HUES6 (cell line): ENCODE results near the gene USP44.
"Not testable (repeated sequence)": the region's sequence is repeated elsewhere in the genome, so short reads cannot be mapped to it uniquely, and the experiment has no call there.

Experiments used
- H3K27ac ChIP-seq: 2 replicates; pipeline ENCODE4 v1.7.0; 2013; ENCODE audit warnings: low read depth, mild to moderate bottlenecking, low read length, inconsistent platforms
- H3K27me3 ChIP-seq: 2 replicates; pipeline ENCODE4 v1.6.1; 2013; ENCODE audit warnings: low read length; ENCODE audit not compliant: control insufficient read depth, insufficient read depth
- H3K36me3 ChIP-seq: 2 replicates; pipeline ENCODE4 v1.6.1; 2013; ENCODE audit warnings: low read length; ENCODE audit not compliant: control insufficient read depth, insufficient read depth
- H3K4me1 ChIP-seq: 2 replicates; pipeline ENCODE4 v1.6.1; 2013; ENCODE audit warnings: low read length; ENCODE audit not compliant: control insufficient read depth, insufficient read depth
- H3K4me3 ChIP-seq: 2 replicates; pipeline ENCODE4 v1.5.1; 2013; ENCODE audit warnings: low read depth, low read length
- H3K9ac ChIP-seq: one replicate; pipeline ENCODE4 v1.6.1; 2013; ENCODE audit warnings: mild to moderate bottlenecking, low read length
- H3K9me3 ChIP-seq: 2 replicates; pipeline ENCODE4 v1.6.1; 2013; ENCODE audit warnings: low read depth, low read length; ENCODE audit not compliant: control insufficient read depth, insufficient read depth

The USP44 gene

DNA sequence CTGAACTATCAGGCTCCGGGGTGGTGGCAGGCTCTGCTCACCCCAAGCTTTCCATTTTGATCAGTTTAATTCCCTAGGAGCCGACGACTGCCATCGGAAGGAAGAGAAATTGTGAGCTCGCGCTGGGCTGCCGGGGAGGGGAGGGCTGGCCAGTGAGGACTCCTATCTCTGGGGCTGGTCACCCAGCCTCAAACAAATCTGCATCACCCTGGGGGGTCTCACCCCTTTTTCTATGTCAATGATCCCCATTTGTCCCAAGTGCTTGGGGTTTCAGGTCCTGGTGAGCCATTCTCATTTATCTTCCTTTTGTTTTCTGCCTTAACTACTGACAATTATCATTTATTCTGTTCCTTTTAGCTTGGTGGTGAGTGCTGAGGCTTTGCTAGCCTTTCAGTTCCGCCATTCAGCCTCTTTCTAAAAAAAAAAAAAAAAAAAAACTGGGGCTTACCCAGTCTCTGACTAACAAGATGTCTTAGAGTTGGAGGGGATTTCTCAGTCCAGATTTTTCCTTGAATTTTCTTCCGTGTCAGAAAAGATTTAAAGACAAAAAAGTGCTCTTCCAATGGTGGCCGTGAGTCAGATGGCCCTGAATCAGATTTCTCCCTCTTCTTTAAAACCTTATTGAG, 22.8 kb upstream of the USP44 start:
- peaks cover 22% of the 10 kb centered on the region for H3K4me1 ChIP-seq
- H3K9ac ChIP-seq: peak overlapping the region; percentile 60
- H3K9me3 ChIP-seq: no peaks in the 10 kb centered on the region
- H3K27me3 ChIP-seq: no peaks in the 10 kb centered on the region
- H3K36me3 ChIP-seq: no peaks in the 10 kb centered on the region
- H3K4me3 ChIP-seq: peak overlapping the region; percentile 48
- peak overlapping the region; percentile 71 for H3K27ac ChIP-seq

DNA sequence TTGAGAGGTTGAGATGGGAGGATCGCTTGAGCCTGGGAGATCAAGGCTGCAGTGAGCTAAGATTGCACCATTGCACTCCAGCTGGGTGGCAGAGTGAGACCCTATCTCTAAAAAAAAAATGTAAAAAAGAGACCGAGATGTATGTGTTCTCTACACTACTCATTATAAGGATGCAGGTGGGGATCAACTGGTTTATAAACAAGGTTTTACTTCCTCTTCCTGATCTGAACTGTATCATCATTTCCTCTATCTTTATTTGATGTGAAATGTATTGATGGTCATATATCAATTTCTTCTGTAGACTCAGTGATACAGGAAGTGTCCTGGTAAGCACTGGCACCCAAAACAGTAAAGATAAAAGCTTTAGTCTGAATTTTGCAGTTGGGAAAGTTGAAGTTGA, 20.1 kb upstream of the USP44 start:
- Histone ChIP-seq H3K27me3 (no peaks in the 10 kb centered on the region), H3K27ac (0 out of 2 replicates have a peak overlapping the region, but pooled peaks have one; percentile 35), H3K4me1 (peaks cover 18% of the 10 kb centered on the region), H3K36me3 (no peaks in the 10 kb centered on the region), H3K9me3 (no peaks in the 10 kb centered on the region), H3K9ac (no peak overlapping the region), H3K4me3 (no peak overlapping the region)

DNA sequence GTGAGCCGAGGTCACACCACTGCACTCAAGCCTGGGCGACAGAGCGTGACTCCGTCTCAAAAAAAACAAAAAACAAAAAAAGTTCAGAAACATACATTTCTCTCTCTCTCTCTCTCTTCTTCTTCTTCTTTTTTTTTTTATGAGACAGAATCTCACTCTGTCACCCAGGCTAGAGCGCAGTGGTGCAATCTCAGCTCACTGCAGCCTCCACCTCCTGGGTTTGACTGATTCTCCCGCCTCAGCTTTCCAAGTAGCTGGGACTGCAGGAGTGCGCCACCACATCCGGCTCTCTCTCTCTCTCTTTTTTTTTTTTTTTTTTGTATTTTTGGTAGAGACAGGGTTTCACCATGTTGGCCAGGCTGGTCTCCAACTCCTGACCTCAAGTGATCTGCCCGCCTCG, 16.8 kb upstream of the USP44 start:
- H3K9ac ChIP-seq, H3K36me3 ChIP-seq, H3K9me3 ChIP-seq, H3K4me3 ChIP-seq, H3K27ac ChIP-seq, H3K4me1 ChIP-seq, H3K27me3 ChIP-seq: not testable (repeated sequence)

DNA sequence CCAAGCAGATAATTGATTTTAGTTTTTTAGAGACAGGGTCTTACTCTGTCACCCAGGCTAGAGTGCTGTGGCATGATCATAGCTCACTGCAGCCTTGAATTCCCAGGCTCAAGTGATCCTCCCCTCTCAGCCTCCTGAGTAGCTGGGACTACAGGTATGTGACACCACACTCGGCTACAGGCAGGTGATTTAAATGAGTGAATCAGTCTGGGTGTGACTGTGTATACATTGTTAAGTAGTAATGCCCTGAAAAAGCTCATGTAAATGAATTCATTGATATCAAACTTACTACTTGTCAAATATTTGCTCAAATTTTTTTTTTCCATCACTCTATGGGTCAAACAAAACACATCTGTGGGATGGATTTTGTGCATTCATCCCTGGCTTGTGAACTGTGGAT, 6.3 kb upstream of the USP44 start:
- Histone ChIP-seq H3K4me3 (no peak overlapping the region), H3K4me1 (peaks cover 9% of the 10 kb centered on the region), H3K9ac (no peak overlapping the region), H3K36me3 (no peaks in the 10 kb centered on the region), H3K9me3 (no peaks in the 10 kb centered on the region), H3K27me3 (no peaks in the 10 kb centered on the region), H3K27ac (no peak overlapping the region)

DNA sequence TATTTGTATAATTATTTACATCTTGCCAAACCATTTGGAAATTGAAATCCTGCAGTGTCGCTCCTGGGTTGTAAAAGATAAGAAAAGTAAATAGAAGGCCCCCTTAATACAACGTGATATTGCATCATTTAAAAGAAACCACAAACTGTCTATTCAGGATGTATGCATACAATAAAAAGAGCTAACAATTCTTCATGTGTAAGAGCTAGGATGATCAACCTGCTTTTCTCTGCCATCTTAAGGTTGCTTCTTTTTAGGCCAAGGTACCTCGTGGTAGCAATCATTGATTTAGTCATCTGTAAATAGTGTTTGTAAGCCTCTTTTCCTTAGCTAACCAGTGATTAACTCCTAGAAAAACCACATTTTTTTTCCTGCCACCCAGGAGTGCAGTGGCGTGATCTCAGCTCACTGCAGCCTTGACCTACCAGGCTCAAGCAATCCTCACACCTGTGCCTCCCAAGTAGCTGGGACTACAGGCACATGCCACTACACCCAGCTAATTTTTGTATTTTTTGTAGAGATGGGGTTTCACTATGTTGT, 3.3 kb upstream of the USP44 start:
- no peak overlapping the region for H3K27ac ChIP-seq
- H3K27me3 ChIP-seq: no peaks in the 10 kb centered on the region
- no peaks in the 10 kb centered on the region for H3K36me3 ChIP-seq
- H3K4me1 ChIP-seq: peaks cover 15% of the 10 kb centered on the region
- H3K4me3 ChIP-seq: no peak overlapping the region
- no peaks in the 10 kb centered on the region for H3K9me3 ChIP-seq
- no peak overlapping the region for H3K9ac ChIP-seq

GRCh38 chr12:95553197-95553943, 2.1 kb upstream of the USP44 start:
- no peak overlapping the region for H3K27ac ChIP-seq
- no peak overlapping the region for H3K4me3 ChIP-seq
- H3K9me3 ChIP-seq: no peaks in the 10 kb centered on the region
- H3K27me3 ChIP-seq: no peaks in the 10 kb centered on the region
- H3K9ac ChIP-seq: no peak overlapping the region
- peaks cover 15% of the 10 kb centered on the region for H3K4me1 ChIP-seq
- H3K36me3 ChIP-seq: no peaks in the 10 kb centered on the region; the same call in 1 of the 2 replicates

DNA sequence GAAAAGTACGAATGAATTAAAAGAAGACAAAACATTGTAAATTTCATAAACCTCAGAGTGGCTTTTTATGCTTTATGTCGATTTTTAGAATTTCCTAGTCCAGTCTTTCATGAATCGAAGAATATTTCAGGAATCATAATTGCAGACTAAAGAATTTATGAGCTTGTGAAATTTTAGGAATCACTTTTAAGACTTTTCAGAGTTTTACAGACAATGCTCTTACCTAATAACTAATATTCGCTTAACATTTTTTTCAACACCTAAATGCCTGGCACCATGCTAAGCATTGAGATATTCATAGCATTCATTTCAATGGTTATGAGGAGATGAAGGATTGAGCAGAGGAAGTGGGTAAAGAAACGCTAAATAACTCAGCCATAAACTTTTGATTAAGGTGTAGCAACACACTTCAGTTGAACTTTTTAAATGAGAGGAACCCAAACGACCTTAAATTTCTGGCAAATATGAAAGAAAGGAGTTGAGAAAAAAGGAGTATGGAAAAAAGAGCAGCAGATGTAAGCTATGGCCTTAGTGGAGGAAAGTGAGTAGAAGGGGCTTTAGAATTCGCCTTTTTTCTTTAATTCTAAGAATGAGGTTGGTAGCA, 739 bp upstream of the USP44 start:
- peak overlapping the region; percentile 79 for H3K9ac ChIP-seq
- peak overlapping the region; percentile 86 for H3K27ac ChIP-seq
- H3K9me3 ChIP-seq: no peaks in the 10 kb centered on the region
- peaks cover 19% of the 10 kb centered on the region for H3K4me1 ChIP-seq
- H3K27me3 ChIP-seq: peaks cover 3% of the 10 kb centered on the region; the same call in 1 of the 2 replicates
- peak overlapping the region; percentile 89 for H3K4me3 ChIP-seq
- no peaks in the 10 kb centered on the region; the same call in 1 of the 2 replicates for H3K36me3 ChIP-seq

DNA sequence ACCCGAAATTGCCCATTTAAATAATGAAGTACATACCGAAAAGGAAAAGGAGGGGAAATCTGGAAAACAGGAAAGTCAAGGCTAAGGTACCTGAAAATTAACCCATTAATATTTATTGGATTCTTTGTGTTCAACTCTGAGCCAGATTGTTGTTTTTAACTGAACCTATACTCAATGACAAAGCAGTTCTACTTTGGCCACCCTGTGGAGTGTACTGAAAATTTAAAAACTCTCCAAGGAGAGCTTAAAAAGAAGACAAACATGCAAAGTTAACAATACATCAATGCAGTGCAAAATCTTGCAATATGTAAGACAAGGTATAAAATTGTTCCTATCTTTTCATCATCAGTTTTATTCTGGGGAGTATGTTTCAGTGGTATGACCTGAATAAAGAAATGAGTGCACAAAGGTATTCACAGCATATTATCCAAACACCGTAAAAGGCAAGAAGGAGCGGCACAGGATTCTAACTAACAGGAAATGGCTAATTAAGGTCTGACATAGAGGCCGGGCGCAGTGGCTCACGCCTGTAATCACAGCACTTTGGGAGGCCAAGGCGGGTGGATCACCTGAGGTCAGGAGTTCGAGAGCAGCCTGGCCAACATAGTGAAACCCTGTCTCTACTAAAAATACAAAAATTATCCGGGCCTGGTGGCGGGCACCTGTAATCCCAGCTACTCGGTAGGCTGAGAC, 1.7 kb downstream of the USP44 start:
- peak overlapping the region; percentile 87 for H3K27ac ChIP-seq
- H3K4me1 ChIP-seq: peaks cover 33% of the 10 kb centered on the region
- peak overlapping the region; percentile 89 for H3K4me3 ChIP-seq
- H3K36me3 ChIP-seq: no peaks in the 10 kb centered on the region; the same call in 1 of the 2 replicates
- H3K9ac ChIP-seq: peak overlapping the region; percentile 96
- peaks cover 3% of the 10 kb centered on the region; the same call in 1 of the 2 replicates for H3K27me3 ChIP-seq
- H3K9me3 ChIP-seq: no peaks in the 10 kb centered on the region

DNA sequence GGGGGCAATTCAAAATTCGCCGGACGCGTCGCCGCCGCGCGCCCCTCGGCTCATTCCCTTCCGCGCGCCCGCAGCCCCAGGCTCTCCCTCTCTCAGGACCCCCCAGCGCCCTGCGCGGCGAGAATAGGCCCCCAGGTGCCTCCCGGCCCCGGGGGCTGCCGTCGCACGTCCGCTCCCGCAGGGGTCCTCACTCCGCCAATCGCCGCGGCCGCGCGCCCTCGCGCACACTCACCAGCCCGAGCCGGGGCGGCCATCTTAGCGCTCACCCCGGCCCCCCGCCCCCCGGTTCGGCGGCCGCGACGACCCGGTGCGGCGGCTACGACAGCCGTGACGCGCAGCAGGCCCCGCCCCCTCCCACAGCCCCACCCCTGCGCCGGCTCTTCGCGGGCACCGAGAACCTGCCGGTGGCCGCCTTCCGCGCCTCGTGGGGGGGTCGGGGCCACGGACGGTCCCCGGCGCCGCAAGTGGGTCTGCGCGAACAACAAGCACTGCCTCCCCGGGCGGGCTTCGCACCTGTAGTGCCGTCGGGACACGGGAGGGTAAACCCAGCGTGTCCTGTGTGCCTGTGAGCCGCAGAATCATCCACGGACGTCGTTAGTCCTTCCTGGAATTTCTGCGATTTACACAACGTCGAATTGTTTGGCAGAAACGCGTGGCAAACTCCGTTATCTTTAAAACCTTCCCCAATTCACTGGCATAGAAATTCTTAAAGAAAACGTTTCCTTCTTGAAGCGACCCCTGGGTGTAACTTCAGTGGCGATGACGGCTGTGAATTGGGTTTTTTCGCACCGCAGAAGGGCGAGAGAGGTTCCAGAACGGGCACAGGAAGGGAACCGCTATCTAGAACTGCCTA, 2.5 kb downstream of the USP44 start:
- H3K27ac ChIP-seq: peak overlapping the region; percentile 97
- H3K4me3 ChIP-seq: peak overlapping the region; percentile 89

DNA sequence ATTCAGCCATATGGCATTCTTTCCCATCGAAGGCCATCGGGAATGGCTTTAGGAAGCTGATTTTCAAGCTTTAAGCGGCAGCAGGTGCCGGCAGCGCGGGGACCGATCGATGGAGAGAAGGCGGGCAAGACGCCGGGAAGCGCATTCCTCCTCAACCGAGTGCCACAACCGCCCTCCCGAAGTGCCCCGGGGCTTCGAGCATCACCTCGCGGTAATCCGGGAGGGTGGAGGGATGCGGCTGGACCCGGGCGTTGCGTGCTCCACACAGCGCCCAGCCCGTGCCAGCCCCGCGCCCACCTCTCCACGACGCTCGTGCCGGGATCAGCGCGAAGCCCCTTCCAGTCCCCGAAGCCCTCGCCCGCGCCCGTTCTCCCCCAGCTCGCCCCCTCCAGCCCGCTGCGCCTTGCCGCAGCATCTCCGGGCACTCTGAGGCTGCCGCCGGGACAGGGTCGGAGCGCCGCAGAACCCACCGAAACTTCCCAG, 3.2 kb downstream of the USP44 start:
- peak overlapping the region; percentile 97 for H3K27ac ChIP-seq
- peak overlapping the region; percentile 91 for H3K9ac ChIP-seq
- no peaks in the 10 kb centered on the region; the same call in 1 of the 2 replicates for H3K36me3 ChIP-seq
- peaks cover 30% of the 10 kb centered on the region for H3K4me1 ChIP-seq
- peaks cover 3% of the 10 kb centered on the region; the same call in 1 of the 2 replicates for H3K27me3 ChIP-seq
- H3K4me3 ChIP-seq: peak overlapping the region; percentile 89
- no peaks in the 10 kb centered on the region for H3K9me3 ChIP-seq

More for the DNA sequence above, 2.5 kb downstream of the USP44 start:
- H3K27me3 ChIP-seq: peaks cover 3% of the 10 kb centered on the region; the same call in 1 of the 2 replicates
- H3K36me3 ChIP-seq: no peaks in the 10 kb centered on the region; the same call in 1 of the 2 replicates
- peak overlapping the region; percentile 96 for H3K9ac ChIP-seq
- H3K4me1 ChIP-seq: peaks cover 32% of the 10 kb centered on the region
- no peaks in the 10 kb centered on the region for H3K9me3 ChIP-seq
